HL-60 (cell line): ENCODE data around the gene GABBR2.

Experiments used
- CTCF ChIP-seq: IDR thresholded peaks from one replicate; pipeline ENCODE4 v1.5.1; 2011; ENCODE audit warnings: low read length, control low read depth, inconsistent platforms; ENCODE audit not compliant: insufficient read depth
- GABPA ChIP-seq: IDR thresholded peaks from 2 replicates; pipeline ENCODE4 v1.6.1; 2012; ENCODE audit warnings: low read depth
- POLR2AphosphoS5 ChIP-seq: IDR thresholded peaks from 2 replicates; pipeline ENCODE4 v1.6.1; 2012; ENCODE audit warnings: low read depth
- REST ChIP-seq: IDR thresholded peaks from 2 replicates; pipeline ENCODE4 v1.6.1; 2012; ENCODE audit warnings: low read depth; ENCODE audit not compliant: insufficient replicate concordance

GRCh38 chr9:98276907-98277469 lies 431.7 kb downstream of the GABBR2 start:
- TF ChIP-seq CTCF = no peak
- no peak for TF ChIP-seq POLR2AphosphoS5
- TF ChIP-seq GABPA = no peak
- no peak for TF ChIP-seq REST
